WTC11 (cell line): ENCODE measurements around the gene SNU13. TPM values are rescaled to one million over a fixed set of nuclear protein-coding genes. Genes with fewer than 3 reads are reported as not detected.

Experiments used
- ATAC-seq: fragments of 200-7000 bp; cut with Tn5 transposase; 2 replicates; pipeline ENCODE4 v1.10.0; 2021; ENCODE audit warnings: mild to moderate bottlenecking, moderate library complexity
- CTCF ChIA-PET: fragments of 300-600 bp; sonication (Branson Sonifier 250); formaldehyde crosslinking; loops from one replicate; lab custom pipeline; 2021; ENCODE audit warnings: antibody characterized with exemption; lab: Charles Lee
- POLR2A ChIA-PET: fragments of 350-600 bp; sonication (Branson Sonifier 250); formaldehyde crosslinking; loops from one replicate; lab custom pipeline; 2021; ENCODE audit warnings: antibody characterized with exemption; lab: Charles Lee
- DNase-seq: peaks from one replicate; pipeline ENCODE4 v3.0.0; 2021; ENCODE audit warnings: low spot score
- H3K27ac Mint-ChIP-seq: 2 replicates; pipeline ENCODE4 v1.8.0; 2021; ENCODE audit warnings: mixed read lengths
- H3K27me3 Mint-ChIP-seq: 2 replicates; pipeline ENCODE4 v1.8.0; 2021; ENCODE audit warnings: low read depth, mild to moderate bottlenecking, moderate library complexity, mixed read lengths
- H3K36me3 Mint-ChIP-seq: 2 replicates; pipeline ENCODE4 v1.8.0; 2021; ENCODE audit warnings: mixed read lengths
- H3K4me1 Mint-ChIP-seq: 2 replicates; pipeline ENCODE4 v1.8.0; 2022; ENCODE audit warnings: mixed read lengths
- H3K4me3 Mint-ChIP-seq: 2 replicates; pipeline ENCODE4 v1.8.0; 2021; ENCODE audit warnings: mild to moderate bottlenecking, moderate library complexity, mixed read lengths
- H3K9me3 Mint-ChIP-seq: 2 replicates; pipeline ENCODE4 v1.8.0; 2021; ENCODE audit warnings: mixed read lengths
- ATF1 ChIP-seq: sonication (generic); formaldehyde crosslinking; IDR thresholded peaks from 2 replicates; pipeline ENCODE4 v1.8.1; 2023; ENCODE audit warnings: mild to moderate bottlenecking, moderate library complexity, missing genetic modification reagents
- CREB1 ChIP-seq: sonication (generic); formaldehyde crosslinking; IDR thresholded peaks from 2 replicates; pipeline ENCODE4 v1.8.0; 2023; ENCODE audit warnings: mild to moderate bottlenecking, missing genetic modification reagents
- ESRRA ChIP-seq: sonication (generic); formaldehyde crosslinking; IDR thresholded peaks from 2 replicates; pipeline ENCODE4 v1.8.1; 2022; ENCODE audit warnings: mild to moderate bottlenecking, missing genetic modification reagents, borderline replicate concordance
- GABPB1 ChIP-seq: sonication (generic); formaldehyde crosslinking; IDR thresholded peaks from 2 replicates; pipeline ENCODE4 v1.8.1; 2023; ENCODE audit warnings: mild to moderate bottlenecking, missing genetic modification reagents
- HMGXB4 ChIP-seq: sonication (generic); formaldehyde crosslinking; IDR thresholded peaks from 2 replicates; pipeline ENCODE4 v1.8.1; 2023; ENCODE audit warnings: mild to moderate bottlenecking, moderate library complexity, missing genetic modification reagents
- IRF1 ChIP-seq: sonication (generic); formaldehyde crosslinking; IDR thresholded peaks from 2 replicates; pipeline ENCODE4 v1.8.0; 2023; ENCODE audit warnings: missing genetic modification reagents
- IRF2 ChIP-seq: sonication (generic); formaldehyde crosslinking; IDR thresholded peaks from 2 replicates; pipeline ENCODE4 v1.8.0; 2022; ENCODE audit warnings: low read depth, missing genetic modification reagents, borderline replicate concordance
- JUN ChIP-seq: sonication (generic); formaldehyde crosslinking; IDR thresholded peaks from 2 replicates; pipeline ENCODE4 v1.8.0; 2023; ENCODE audit warnings: mild to moderate bottlenecking, missing genetic modification reagents
- MLX ChIP-seq: sonication (generic); formaldehyde crosslinking; IDR thresholded peaks from 2 replicates; pipeline ENCODE4 v1.8.1; 2023; ENCODE audit warnings: mild to moderate bottlenecking, missing genetic modification reagents, moderate library complexity
- MXD4 ChIP-seq: fragments of 250-450 bp; sonication (Bioruptor Pico); IDR thresholded peaks from 2 replicates; pipeline ENCODE4 v1.8.0; 2021; ENCODE audit warnings: mild to moderate bottlenecking, moderate library complexity, borderline replicate concordance
- NR3C1 ChIP-seq: sonication (generic); formaldehyde crosslinking; conservative IDR thresholded peaks from 2 replicates; pipeline ENCODE4 v1.8.1; 2023; ENCODE audit warnings: low read depth, mild to moderate bottlenecking, missing genetic modification reagents
- PRRX2 ChIP-seq: fragments of 250-450 bp; sonication (Bioruptor Pico); IDR thresholded peaks from 2 replicates; pipeline ENCODE4 v1.8.0; 2021; ENCODE audit warnings: mild to moderate bottlenecking
- RELA ChIP-seq: sonication (generic); formaldehyde crosslinking; IDR thresholded peaks from 2 replicates; pipeline ENCODE4 v1.8.1; 2022; ENCODE audit warnings: missing genetic modification reagents, mild to moderate bottlenecking, borderline replicate concordance
- SOX15 ChIP-seq: fragments of 250-450 bp; sonication (Bioruptor Pico); IDR thresholded peaks from 2 replicates; pipeline ENCODE4 v1.9.0; 2021; ENCODE audit warnings: mild to moderate bottlenecking
- TCF7 ChIP-seq: sonication (generic); formaldehyde crosslinking; IDR thresholded peaks from 2 replicates; pipeline ENCODE4 v1.8.0; 2022; ENCODE audit warnings: mild to moderate bottlenecking, low read depth, missing genetic modification reagents, moderate library complexity
- TEAD1 ChIP-seq: sonication (generic); formaldehyde crosslinking; IDR thresholded peaks from 2 replicates; pipeline ENCODE4 v1.8.0; 2022; ENCODE audit warnings: mild to moderate bottlenecking, missing genetic modification reagents
- ZNF138 ChIP-seq: sonication (generic); formaldehyde crosslinking; conservative IDR thresholded peaks from 2 replicates; pipeline ENCODE4 v1.8.1; 2022; ENCODE audit warnings: mild to moderate bottlenecking, moderate library complexity, missing genetic modification reagents
- ZNF232 ChIP-seq: sonication (generic); formaldehyde crosslinking; IDR thresholded peaks from 2 replicates; pipeline ENCODE4 v1.8.0; 2022; ENCODE audit warnings: mild to moderate bottlenecking, missing genetic modification reagents
- ZNF671 ChIP-seq: fragments of 250-450 bp; sonication (Bioruptor Pico); IDR thresholded peaks from 2 replicates; pipeline ENCODE4 v1.8.0; 2021; ENCODE audit warnings: mild to moderate bottlenecking
- total RNA-seq: library from RNA; stranded (reverse); gene quantifications from 3 replicates; pipeline ENCODE4 v1.2.3, GENCODE V29; 2021
- TF ChIP-seq, protein P1 (sequence below): sonication (generic); formaldehyde crosslinking; IDR thresholded peaks from 2 replicates; pipeline ENCODE4 v1.8.1; 2023; ENCODE audit warnings: mild to moderate bottlenecking, missing genetic modification reagents, moderate library complexity
- TF ChIP-seq, protein P2 (sequence below): fragments of 250-450 bp; sonication (Bioruptor Pico); IDR thresholded peaks from 2 replicates; pipeline ENCODE4 v2.1.2; 2022; ENCODE audit warnings: mild to moderate bottlenecking, moderate library complexity
- TF ChIP-seq, protein P3 (sequence below): sonication (generic); formaldehyde crosslinking; IDR thresholded peaks from 2 replicates; pipeline ENCODE4 v1.8.0; 2022; ENCODE audit warnings: mild to moderate bottlenecking, missing genetic modification reagents
- TF ChIP-seq, protein P4 (sequence below): sonication (generic); formaldehyde crosslinking; IDR thresholded peaks from 2 replicates; pipeline ENCODE4 v1.8.1; 2023; ENCODE audit warnings: mild to moderate bottlenecking, missing genetic modification reagents
- TF ChIP-seq, protein P5 (sequence below): fragments of 250-450 bp; sonication (Bioruptor Pico); IDR thresholded peaks from 2 replicates; pipeline ENCODE4 v1.9.0; 2021; ENCODE audit warnings: moderate library complexity, mild to moderate bottlenecking, inconsistent platforms, borderline replicate concordance

The SNU13 gene
- total RNA-seq, 1 experiment from 2014 or later, result 207 TPM

DNA sequence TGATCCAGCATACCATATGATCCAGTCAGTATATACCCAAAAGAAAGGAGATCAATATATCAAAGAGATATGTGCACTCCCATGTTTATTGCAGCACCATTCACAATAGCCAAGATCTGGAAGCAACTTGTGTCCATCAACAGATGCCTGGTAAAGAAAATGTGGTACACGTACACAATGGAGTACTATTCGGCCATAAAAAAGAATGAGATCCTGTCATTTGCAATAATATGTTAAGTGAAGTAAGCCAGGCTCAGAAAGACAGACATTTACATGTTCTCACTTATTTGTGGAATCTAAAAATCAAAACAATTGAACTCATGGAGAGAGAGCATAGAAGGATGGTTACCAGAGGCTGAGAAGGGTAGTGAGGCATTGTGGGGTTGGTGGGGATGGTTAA lies 27.0 kb downstream of the SNU13 start (continued):
- TF ChIP-seq TCF7 (no peak), ATF1 (no peak), ZNF232 (CRISPR knock-in tag) (no peak), NR3C1 (CRISPR knock-in tag) (no peak), SOX15 (CRISPR knock-in tag) (no peak), PRRX2 (no peak), CREB1 (CRISPR knock-in tag) (no peak)

- POLR2A ChIA-PET, result no interaction called here
- no peak for ATAC-seq
- TF ChIP-seq MXD4 (CRISPR knock-in tag), result no peak
- TF ChIP-seq, protein P1, sequence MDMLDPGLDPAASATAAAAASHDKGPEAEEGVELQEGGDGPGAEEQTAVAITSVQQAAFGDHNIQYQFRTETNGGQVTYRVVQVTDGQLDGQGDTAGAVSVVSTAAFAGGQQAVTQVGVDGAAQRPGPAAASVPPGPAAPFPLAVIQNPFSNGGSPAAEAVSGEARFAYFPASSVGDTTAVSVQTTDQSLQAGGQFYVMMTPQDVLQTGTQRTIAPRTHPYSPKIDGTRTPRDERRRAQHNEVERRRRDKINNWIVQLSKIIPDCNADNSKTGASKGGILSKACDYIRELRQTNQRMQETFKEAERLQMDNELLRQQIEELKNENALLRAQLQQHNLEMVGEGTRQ (CRISPR knock-in tag), result no peak
- TF ChIP-seq ESRRA (CRISPR knock-in tag), result no peak
- TF ChIP-seq HMGXB4 (CRISPR knock-in tag), result no peak
- TF ChIP-seq, protein P2, sequence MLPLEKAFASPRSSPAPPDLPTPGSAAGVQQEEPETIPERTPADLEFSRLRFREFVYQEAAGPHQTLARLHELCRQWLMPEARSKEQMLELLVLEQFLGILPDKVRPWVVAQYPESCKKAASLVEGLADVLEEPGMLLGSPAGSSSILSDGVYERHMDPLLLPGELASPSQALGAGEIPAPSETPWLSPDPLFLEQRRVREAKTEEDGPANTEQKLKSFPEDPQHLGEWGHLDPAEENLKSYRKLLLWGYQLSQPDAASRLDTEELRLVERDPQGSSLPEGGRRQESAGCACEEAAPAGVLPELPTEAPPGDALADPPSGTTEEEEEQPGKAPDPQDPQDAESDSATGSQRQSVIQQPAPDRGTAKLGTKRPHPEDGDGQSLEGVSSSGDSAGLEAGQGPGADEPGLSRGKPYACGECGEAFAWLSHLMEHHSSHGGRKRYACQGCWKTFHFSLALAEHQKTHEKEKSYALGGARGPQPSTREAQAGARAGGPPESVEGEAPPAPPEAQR (CRISPR knock-in tag), result no peak
- TF ChIP-seq RELA, result no peak
- TF ChIP-seq JUN (CRISPR knock-in tag), result no peak
- no peak for TF ChIP-seq GABPB1
- no peak for TF ChIP-seq ZNF138 (CRISPR knock-in tag)
- no peak for TF ChIP-seq ZNF671
- TF ChIP-seq, protein P3, sequence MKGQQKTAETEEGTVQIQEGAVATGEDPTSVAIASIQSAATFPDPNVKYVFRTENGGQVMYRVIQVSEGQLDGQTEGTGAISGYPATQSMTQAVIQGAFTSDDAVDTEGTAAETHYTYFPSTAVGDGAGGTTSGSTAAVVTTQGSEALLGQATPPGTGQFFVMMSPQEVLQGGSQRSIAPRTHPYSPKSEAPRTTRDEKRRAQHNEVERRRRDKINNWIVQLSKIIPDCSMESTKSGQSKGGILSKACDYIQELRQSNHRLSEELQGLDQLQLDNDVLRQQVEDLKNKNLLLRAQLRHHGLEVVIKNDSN (CRISPR knock-in tag), result no peak
- no peak for TF ChIP-seq IRF2
- no peak for TF ChIP-seq MLX
- no peak for TF ChIP-seq TEAD1
- TF ChIP-seq, protein P4, sequence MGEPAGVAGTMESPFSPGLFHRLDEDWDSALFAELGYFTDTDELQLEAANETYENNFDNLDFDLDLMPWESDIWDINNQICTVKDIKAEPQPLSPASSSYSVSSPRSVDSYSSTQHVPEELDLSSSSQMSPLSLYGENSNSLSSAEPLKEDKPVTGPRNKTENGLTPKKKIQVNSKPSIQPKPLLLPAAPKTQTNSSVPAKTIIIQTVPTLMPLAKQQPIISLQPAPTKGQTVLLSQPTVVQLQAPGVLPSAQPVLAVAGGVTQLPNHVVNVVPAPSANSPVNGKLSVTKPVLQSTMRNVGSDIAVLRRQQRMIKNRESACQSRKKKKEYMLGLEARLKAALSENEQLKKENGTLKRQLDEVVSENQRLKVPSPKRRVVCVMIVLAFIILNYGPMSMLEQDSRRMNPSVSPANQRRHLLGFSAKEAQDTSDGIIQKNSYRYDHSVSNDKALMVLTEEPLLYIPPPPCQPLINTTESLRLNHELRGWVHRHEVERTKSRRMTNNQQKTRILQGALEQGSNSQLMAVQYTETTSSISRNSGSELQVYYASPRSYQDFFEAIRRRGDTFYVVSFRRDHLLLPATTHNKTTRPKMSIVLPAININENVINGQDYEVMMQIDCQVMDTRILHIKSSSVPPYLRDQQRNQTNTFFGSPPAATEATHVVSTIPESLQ (CRISPR knock-in tag), result no peak
- TF ChIP-seq, protein P5, sequence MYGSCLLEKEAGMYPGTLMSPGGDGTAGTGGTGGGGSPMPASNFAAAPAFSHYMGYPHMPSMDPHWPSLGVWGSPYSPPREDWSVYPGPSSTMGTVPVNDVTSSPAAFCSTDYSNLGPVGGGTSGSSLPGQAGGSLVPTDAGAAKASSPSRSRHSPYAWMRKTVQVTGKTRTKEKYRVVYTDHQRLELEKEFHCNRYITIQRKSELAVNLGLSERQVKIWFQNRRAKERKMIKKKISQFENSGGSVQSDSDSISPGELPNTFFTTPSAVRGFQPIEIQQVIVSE, result no peak
- TF ChIP-seq IRF1 (CRISPR knock-in tag), result no peak
- H3K27me3 Mint-ChIP-seq, result no peaks in the 10 kb centered on the region
- H3K4me3 Mint-ChIP-seq, result no peak overlapping the region
- no peak overlapping the region for H3K27ac Mint-ChIP-seq
- no peaks in the 10 kb centered on the region for H3K4me1 Mint-ChIP-seq
- peaks cover 54% of the 10 kb centered on the region for H3K36me3 Mint-ChIP-seq
- DNase-seq, result no peak
- CTCF ChIA-PET, result no interaction called here
- H3K9me3 Mint-ChIP-seq, result no peaks in the 10 kb centered on the region
Observed at GRCh38 chr22:41661088-41661487, 27.6 kb downstream of the SNU13 start.
